Hepatocyte (in vitro differentiated cells): ENCODE measurements around the gene ZBTB8B. TPM values are rescaled to one million over a fixed set of nuclear protein-coding genes. Genes with fewer than 3 reads are reported as not detected.

ENCODE experiments used
- DNase-seq: peaks from one replicate; pipeline ENCODE4 v3.0.0-alpha.2; 2016; ENCODE audit warnings: low spot score
- H2AFZ ChIP-seq: fragments of 200-600 bp; sonication (generic); 2 replicates; pipeline ENCODE4 v1.6.0; 2016; ENCODE audit warnings: antibody characterized with exemption, mild to moderate bottlenecking
- H3K27ac ChIP-seq: fragments of 200-600 bp; sonication (generic); 2 replicates; pipeline ENCODE4 v1.5.1; 2016; ENCODE audit warnings: mild to moderate bottlenecking
- H3K27me3 ChIP-seq: fragments of 200-600 bp; sonication (generic); 2 replicates; pipeline ENCODE4 v1.6.1; 2016
- H3K36me3 ChIP-seq: fragments of 200-600 bp; sonication (generic); replicated peaks from 2 replicates; pipeline ENCODE4 v1.5.1; 2016; ENCODE audit warnings: low read depth; ENCODE audit not compliant: insufficient read depth
- H3K4me1 ChIP-seq: fragments of 200-600 bp; sonication (generic); 2 replicates; pipeline ENCODE4 v1.5.1; 2016; ENCODE audit warnings: mild to moderate bottlenecking, moderate library complexity; ENCODE audit not compliant: insufficient read depth
- H3K4me2 ChIP-seq: fragments of 200-600 bp; sonication (generic); 2 replicates; pipeline ENCODE4 v1.6.0; 2016
- H3K4me3 ChIP-seq: fragments of 200-600 bp; sonication (generic); 2 replicates; pipeline ENCODE4 v1.5.1; 2016; ENCODE audit warnings: mild to moderate bottlenecking
- H3K79me2 ChIP-seq: fragments of 200-600 bp; sonication (generic); 2 replicates; pipeline ENCODE4 v1.6.0; 2017; ENCODE audit warnings: mild to moderate bottlenecking
- H3K9me2 ChIP-seq: fragments of 200-600 bp; sonication (generic); replicated peaks from 2 replicates; pipeline ENCODE4 v1.6.0; 2017; ENCODE audit warnings: mild to moderate bottlenecking; ENCODE audit not compliant: insufficient read depth
- H3K9me3 ChIP-seq: fragments of 200-600 bp; sonication (generic); 2 replicates; pipeline ENCODE4 v1.5.1; 2016; ENCODE audit warnings: low read depth, mild to moderate bottlenecking
- H4K20me1 ChIP-seq: fragments of 200-600 bp; sonication (generic); 2 replicates; pipeline ENCODE4 v1.6.0; 2016; ENCODE audit warnings: mild to moderate bottlenecking; ENCODE audit not compliant: insufficient read depth, poor library complexity, severe bottlenecking
- CTCF ChIP-seq: fragments of 200-600 bp; sonication (generic); IDR thresholded peaks from 2 replicates; pipeline ENCODE4 v1.5.1; 2016; ENCODE audit warnings: antibody characterized with exemption, mild to moderate bottlenecking; ENCODE audit not compliant: poor library complexity
- EZH2 ChIP-seq: fragments of 200-600 bp; sonication (generic); IDR thresholded peaks from 2 replicates; pipeline ENCODE4 v1.6.1; 2016; ENCODE audit warnings: antibody characterized with exemption, mild to moderate bottlenecking, borderline replicate concordance
- EZH2phosphoT487 ChIP-seq: fragments of 200-600 bp; sonication (generic); IDR thresholded peaks from one replicate; pipeline ENCODE4 v1.6.1; 2018; ENCODE audit warnings: antibody characterized with exemption, mild to moderate bottlenecking, low read depth, moderate library complexity; ENCODE audit not compliant: unreplicated experiment, severe bottlenecking
- WGBS: methylation state at CpG from one replicate; pipeline ENCODE4 v1.1.6; 2016; ENCODE audit warnings: low lambda C conversion rate; ENCODE audit errors: missing lambda C conversion rate; 5-methylcytosine and 5-hydroxymethylcytosine counted together
- polyA plus RNA-seq: library from polyadenylated mRNA; unstranded; fragments of >200 nt; fragmentation: Nextera tagmentation; extraction: Ambion mirVana; gene quantifications from 2 replicates; pipeline ENCODE4 v1.2.1, GENCODE V29; 2016
- total RNA-seq: library from RNA; depleted of rRNA; stranded (reverse); fragments of >200 nt; gene quantifications from 2 replicates; pipeline ENCODE4 v1.2.3, GENCODE V29; 2014

ZBTB8B gene
- total RNA-seq (0.36 and 0.90 TPM in 2 replicates), polyA plus RNA-seq (0.22 and 0.28 TPM in 2 replicates)

- Histone ChIP-seq H3K27ac (peak within 1 kb of the TSS; percentile 4), H3K4me2 (peak within 1 kb of the TSS; percentile 77), H3K9me2 (no peaks in the 10 kb centered on the region), H2AFZ (peak within 1 kb of the TSS; percentile 90), H3K4me1 (no peaks in the 10 kb centered on the region), H3K27me3 (peaks cover 7% of the 10 kb centered on the region), H3K4me3 (peak within 1 kb of the TSS; percentile 36), H4K20me1 (no peaks in the 10 kb centered on the region), H3K36me3 (no peaks in the 10 kb centered on the region), H3K9me3 (no peaks in the 10 kb centered on the region), H3K79me2 (no peaks in the 10 kb centered on the region)
- no peak for TF ChIP-seq EZH2phosphoT487
- no peak for TF ChIP-seq EZH2
- TF ChIP-seq CTCF = no peak
- WGBS = under 1% methylated on average over 66 of the region's 66 CpGs
- DNase-seq = peak; percentile 91
Measured at GRCh38 chr1:32464716-32465577, at the start of gene ZBTB8B. Gene ZBTB8B (plus strand): TSS chr1:32465072. CDS start chr1:32470625, 5,553 bp downstream.

DNA sequence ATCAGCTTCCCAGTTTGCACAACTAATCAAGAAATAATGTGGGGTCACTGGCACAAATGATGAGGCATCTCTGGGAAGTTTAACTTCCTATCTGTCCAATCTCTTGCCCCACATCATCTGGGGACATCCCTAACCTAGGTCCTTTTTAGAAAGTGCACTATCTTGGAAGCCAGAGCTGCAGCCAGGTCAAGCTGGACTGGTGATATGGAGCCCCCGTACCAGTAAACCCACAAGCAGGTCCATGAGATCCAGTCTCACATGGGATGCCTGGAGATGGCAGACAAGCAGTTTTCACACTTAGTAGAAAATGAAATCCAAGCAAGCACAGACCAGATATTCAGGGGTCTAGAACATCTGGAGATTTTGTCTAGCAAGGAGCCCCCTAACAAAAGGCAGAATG is 43.1 kb upstream of the ZBTB8B start:
- Histone ChIP-seq H3K36me3 (no peaks in the 10 kb centered on the region), H3K79me2 (no peaks in the 10 kb centered on the region), H3K9me3 (no peaks in the 10 kb centered on the region), H2AFZ (no peak overlapping the region), H3K4me1 (no peaks in the 10 kb centered on the region), H4K20me1 (no peaks in the 10 kb centered on the region), H3K4me2 (no peak overlapping the region), H3K9me2 (no peaks in the 10 kb centered on the region), H3K27ac (no peak overlapping the region), H3K4me3 (no peak overlapping the region), H3K27me3 (no peaks in the 10 kb centered on the region)
- DNase-seq = no peak
- TF ChIP-seq EZH2phosphoT487 = no peak
- WGBS = 81% methylated on average over 1 of the region's 1 CpG

DNA sequence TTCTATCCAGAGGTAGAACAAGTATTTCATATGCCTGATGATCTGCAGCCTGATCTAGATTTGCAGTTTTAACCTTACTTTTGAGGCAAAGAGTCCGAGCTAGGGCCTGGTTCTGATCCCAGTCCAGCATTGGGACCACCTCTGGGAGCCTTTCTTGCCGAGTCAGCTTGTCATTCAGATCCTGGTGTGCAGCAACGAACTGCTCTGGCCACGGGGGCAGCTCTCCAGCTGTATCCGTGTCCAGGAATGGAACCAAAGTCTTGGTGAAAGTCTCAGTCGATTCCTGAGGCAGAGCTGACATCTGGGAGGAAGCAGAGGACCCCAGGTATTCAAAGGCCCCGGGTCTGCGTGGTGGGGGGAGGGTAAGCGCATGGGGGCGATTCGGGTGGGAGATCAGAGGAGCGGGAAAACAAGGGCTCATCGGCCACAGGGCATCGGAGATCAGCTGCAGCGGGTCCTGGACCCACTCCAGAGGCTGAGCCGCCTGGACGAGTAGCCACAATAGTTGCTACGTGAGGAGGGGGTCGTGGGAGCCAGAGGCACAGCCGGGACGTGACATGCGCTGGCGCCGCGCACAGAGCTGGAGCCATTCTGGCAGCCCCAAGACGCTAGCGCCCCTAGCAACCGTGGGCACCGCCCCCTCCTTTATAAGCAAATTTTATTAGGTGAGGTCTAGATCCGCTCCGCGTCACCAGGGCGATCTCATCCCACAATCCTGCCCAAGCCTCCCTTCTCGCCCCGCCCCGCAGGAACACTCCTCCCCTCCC is 38.2 kb upstream of the ZBTB8B start:
- Histone ChIP-seq H3K4me2 (no peak overlapping the region), H3K36me3 (no peaks in the 10 kb centered on the region), H3K9me3 (no peaks in the 10 kb centered on the region), H2AFZ (no peak overlapping the region), H3K27ac (no peak overlapping the region), H3K4me3 (no peak overlapping the region), H3K4me1 (no peaks in the 10 kb centered on the region), H3K79me2 (no peaks in the 10 kb centered on the region), H4K20me1 (no peaks in the 10 kb centered on the region), H3K9me2 (no peaks in the 10 kb centered on the region), H3K27me3 (no peaks in the 10 kb centered on the region)
- WGBS = 88% methylated on average over 35 of the region's 36 CpGs
- TF ChIP-seq CTCF (no peak), EZH2phosphoT487 (no peak), EZH2 (no peak)
- DNase-seq = no peak

DNA sequence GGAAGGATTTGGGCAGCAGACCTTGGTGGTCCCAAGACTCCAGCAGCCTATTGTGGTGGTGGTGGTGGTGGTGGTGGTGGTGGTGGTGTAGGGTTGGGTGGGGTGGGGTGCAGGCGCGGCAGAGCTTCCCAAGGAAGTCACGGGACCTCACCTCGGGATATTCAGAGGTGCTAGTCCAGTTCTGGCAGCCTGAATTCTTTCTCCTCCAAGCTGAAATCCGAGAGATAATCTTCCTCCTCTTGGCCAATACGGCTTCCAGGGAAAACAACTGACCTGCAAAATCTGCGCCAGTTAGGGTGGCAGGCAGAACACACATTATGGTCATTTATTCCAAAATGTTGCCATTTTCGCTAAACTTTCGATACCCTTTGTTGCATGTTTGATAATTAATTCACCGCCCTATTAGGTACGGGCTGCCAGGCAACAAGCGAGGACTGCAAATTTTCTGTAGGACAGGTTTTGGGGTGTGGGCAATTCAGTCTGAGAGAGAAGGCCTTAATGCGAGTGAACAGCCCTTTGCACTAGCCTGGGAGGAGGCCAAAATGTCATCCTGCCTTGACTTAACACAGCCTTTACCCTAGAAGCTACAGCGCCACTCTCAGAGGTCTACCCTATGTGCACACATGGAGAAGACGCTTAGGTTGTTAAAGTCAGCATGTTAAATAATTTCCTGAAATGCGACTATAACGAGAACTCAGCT is 37.5 kb upstream of the ZBTB8B start:
- H3K4me2 ChIP-seq = no peak overlapping the region

More for the DNA sequence above, 37.5 kb upstream of the ZBTB8B start:
- Histone ChIP-seq H3K27ac (no peak overlapping the region), H3K9me2 (no peaks in the 10 kb centered on the region), H4K20me1 (no peaks in the 10 kb centered on the region), H3K27me3 (no peaks in the 10 kb centered on the region), H3K9me3 (no peaks in the 10 kb centered on the region), H3K36me3 (no peaks in the 10 kb centered on the region), H3K79me2 (no peaks in the 10 kb centered on the region), H3K4me3 (no peak overlapping the region), H2AFZ (no peak overlapping the region), H3K4me1 (no peaks in the 10 kb centered on the region)
- no peak for TF ChIP-seq EZH2
- no peak for TF ChIP-seq EZH2phosphoT487
- no peak for TF ChIP-seq CTCF
- 91% methylated on average over 13 of the region's 17 CpGs for WGBS
- no peak for DNase-seq
